HCEC 1CT (cell line): ENCODE results near the gene ANKS6.
A peak's percentile ranks its signal among the peaks of the same experiment; 100 is the strongest.

Source experiments
- DNase-seq: peaks from one replicate; pipeline ENCODE4 v3.0.0-alpha.2; 2017

The ANKS6 gene

DNA sequence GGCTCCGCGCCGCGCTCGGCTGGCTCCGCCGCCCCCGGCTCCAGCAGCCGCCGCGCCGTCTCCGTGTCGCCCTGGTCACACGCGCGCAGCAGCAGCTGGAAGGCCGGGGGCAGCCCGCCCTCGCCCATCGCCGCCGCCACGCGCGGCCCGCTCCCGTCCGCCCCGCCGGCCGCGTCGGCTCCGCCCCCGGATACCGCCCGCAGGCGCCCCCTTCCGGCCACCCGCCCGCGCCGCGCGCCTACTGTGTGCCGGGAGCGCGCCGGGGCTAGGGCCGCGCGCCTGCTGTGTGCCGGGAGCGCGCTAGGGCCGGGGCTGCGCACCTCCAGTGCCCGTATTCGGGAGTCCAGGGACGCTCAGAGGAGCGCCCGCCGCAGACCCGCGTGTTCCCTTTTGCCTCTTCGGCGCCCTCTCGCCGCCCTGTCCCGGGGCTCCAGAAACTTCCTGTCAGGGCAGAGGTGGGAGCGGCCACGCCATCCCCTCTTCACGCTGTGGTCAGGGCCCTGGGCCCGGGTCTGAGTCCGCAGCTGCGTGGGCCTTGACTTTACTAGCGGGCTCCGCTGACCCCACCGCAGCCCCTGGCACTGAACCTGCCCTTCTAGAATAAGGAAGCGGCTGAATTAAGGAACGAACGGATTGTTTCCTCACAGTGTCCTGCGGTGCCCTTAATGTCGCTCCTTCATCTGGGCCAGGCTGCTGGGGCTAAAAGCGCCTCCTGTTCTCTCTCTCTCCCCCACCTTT lies at the start of gene ANKS6:
ANKS6 (minus strand) TSS at position 192 of the 738 bp plus-strand sequence; CDS start at position 128, 64 bp downstream.
- DNase-seq = peak; percentile 71

DNA sequence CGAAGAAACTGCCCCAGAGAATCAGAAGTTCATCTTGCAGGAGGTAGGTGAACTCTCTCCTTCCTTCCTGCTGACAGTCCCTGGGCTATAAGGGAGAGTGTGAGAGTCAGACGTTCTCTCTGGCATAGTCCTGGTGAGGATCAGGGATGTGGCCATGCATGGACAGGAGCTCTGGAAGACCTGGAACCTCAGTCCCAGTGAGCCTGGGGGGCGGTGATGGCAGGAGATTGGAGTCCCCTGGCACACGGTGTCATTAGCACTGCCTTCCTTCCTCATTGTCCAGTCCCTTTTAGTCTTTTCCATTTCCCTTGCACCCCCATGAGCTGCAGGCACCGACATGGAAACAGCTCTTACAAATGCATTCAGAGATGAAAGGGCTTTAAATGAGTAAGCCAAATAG lies 49.7 kb upstream of the ANKS6 start:
- DNase-seq = no peak

GRCh38 chr9:98842510-98842909 lies 46.2 kb upstream of the ANKS6 start:
- no peak for DNase-seq

DNA sequence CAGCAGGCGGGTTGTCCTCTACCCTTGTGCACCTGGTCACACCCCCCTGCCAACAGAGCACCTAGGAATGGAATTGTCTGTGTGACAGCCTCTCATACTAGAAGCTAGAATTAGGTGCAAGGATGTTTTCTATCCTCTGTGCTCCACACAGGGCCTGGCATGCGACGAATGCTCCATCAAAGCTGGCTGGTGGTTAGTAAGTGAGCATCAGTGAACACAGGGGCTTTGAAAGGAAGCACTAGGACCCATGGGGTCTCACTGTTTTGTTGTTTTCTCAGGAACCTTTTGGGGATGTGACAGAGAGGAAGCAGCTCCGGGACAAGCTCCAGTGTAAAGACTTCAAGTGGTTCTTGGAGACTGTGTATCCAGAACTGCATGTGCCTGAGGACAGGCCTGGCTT lies 43.4 kb upstream of the ANKS6 start:
- no peak for DNase-seq

- no peak for DNase-seq
Observed at GRCh38 chr9:98838868-98839565, 42.7 kb upstream of the ANKS6 start.

DNA sequence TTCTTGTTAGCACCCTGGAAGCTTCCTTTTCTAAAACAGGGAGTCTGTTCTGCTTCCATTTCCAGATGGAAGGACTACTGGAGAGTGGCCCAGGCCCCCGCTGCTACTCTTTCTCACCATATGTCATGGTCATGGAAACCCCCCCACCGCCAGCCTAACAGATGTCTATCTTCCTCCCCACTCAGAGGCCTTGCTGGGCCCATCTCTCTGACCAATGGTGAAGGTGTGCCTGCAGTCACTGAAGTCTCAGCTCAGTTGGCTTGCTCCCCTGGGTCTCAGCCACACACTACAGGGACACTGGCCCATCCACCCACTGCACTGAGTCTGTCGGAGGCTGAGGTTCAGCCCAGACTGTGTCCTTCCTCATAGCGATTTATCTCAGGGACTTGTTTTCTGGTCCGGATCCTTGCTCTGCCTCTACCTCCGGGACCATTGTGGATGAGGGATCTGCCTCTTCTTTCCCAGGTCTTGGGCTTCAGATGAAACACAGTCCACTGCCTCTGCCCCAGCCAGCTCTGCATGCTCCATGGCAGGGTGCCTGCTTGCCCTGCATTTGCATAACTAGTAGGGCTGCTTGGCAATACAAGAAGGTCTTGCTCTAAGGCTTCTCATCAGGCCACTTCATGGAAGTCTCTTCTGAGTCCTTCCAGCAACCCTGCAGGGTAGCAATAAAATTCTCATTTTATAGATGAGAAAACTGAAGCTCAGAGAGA lies 42.0 kb upstream of the ANKS6 start:
- no peak for DNase-seq

- no peak for DNase-seq
Observed at GRCh38 chr9:98837516-98837915, 41.2 kb upstream of the ANKS6 start.

- no peak for DNase-seq
Observed at GRCh38 chr9:98836206-98836605, 39.9 kb upstream of the ANKS6 start.

DNA sequence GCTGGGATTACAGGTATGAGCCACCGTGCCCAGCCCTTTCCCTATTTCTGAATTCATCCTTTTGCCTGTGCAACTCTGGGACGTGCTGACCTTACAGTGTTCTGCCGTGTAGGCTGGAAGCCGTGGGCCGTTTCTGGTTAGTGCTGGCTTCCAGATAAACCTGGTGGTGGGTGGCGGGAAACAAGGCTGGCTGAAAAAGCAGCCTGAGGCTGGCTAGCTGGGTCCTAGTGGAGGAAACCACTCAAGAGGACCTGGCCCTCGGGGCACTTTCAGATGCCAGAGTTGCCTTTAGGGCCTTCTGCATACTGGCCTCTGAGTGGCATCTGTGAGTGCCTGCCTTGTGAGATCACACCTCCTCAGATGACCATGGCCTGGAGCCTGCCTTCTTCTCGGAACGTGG lies 38.0 kb upstream of the ANKS6 start:
- DNase-seq = no peak

DNA sequence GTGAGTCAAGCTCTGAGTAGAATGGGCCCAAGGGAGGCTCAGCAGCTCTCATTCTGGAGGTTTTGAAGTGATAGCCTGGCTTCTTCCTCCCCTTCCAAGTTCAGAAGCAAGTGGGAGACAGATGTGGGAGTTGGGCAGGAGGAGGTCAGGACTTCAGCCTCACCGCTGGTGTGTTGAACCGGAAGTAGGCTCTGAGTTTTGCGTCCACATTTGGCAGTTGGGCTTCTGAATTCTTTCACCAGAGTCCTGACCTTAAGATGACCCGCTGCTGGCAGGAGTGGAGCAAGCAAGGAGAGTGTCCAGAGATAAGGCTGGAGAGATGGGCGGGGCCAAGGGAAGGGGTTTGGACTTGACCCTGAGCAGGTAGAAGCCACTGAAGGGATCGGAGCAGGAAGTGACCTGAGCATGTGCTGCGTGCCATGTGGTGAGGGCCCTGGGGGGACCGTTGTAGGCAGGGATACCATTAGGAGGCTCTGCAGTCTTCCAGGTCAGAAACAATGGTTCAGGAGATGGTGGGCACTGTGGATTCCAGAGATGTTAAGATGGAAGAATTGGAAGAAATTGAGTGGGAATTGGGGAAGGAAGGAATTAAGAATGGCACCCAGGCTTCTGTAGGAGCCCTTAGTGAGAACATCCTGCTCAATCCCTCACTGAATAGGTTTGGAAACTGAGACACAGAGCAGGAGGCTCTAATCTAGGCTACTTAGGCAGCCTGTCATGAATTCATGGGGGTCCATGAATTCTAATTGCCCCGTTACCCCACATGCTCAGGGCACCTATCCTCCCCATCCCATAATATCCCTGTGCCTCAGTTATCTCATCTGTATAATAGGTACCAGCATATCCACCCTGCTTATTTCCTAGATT lies 37.0 kb upstream of the ANKS6 start:
- DNase-seq = no peak

- DNase-seq = no peak
Observed at GRCh38 chr9:98832768-98833089, 36.4 kb upstream of the ANKS6 start.

DNA sequence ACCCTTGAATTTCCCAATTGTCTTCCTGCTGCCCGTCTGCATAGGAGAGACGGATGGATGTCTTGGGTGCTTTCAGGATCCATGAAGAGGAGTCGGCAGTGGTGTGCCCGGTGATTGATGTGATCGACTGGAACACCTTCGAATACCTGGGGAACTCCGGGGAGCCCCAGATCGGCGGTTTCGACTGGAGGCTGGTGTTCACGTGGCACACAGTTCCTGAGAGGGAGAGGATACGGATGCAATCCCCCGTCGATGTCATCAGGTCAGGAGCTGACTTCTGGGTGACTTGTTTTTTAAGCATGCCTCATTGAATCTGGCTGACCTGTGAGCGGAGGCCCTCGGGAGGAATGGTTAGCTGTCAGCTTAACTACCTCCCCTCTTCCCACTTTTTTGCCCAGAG lies 35.3 kb upstream of the ANKS6 start:
- no peak for DNase-seq

DNA sequence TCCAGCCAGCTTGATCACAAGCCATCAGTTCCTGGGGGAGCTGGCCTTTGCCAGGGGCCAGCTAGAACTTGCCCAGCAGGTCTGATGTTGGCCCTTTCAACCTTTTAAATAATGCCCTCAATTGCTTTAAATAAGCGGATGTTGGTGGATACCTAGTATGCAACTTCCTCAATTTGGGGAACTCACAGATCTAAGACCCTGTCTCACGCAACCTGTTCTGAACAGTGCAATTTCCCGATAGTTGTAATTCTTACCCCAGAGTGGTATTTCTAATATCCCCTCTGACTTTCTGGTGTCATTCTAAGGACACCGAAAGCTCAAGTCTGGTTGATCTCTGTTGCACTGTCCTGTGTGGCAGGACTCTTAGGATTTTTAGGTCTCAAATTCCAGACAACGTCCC lies 34.2 kb upstream of the ANKS6 start:
- no peak for DNase-seq

DNA sequence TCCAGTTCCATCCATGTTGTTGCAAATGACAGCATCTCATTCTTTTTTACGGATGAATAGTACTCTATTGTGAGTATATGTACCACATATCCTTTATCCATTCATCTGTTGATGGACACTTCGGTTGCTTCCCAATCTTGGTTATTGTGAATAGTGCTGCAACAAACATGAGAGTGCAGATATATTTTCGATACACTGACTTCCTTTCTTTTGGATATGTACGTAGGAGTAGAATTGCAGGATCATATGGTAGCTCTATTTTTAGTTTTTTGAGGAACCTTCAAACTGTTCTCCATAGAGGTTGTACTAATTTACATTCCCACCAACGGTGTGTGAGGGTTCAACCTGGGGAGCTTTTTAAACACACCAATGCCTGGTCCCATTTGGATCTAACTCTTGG lies 33.4 kb upstream of the ANKS6 start:
- DNase-seq = no peak

DNA sequence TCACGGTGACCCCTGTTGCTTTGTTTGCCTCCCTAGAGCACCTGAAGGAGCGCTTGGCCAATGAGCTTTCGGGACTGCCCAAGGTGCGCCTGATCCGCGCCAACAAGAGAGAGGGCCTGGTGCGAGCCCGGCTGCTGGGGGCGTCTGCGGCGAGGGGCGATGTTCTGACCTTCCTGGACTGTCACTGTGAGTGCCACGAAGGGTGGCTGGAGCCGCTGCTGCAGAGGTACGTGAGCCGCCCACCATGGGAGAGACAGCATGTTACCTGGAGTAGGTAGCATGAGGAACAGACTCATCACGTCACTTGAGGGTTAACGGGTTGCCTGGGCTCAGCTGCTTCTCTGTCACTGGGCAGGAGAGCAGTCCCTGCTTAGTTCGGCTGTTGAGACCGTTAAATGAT lies 30.4 kb upstream of the ANKS6 start:
- DNase-seq = no peak

DNA sequence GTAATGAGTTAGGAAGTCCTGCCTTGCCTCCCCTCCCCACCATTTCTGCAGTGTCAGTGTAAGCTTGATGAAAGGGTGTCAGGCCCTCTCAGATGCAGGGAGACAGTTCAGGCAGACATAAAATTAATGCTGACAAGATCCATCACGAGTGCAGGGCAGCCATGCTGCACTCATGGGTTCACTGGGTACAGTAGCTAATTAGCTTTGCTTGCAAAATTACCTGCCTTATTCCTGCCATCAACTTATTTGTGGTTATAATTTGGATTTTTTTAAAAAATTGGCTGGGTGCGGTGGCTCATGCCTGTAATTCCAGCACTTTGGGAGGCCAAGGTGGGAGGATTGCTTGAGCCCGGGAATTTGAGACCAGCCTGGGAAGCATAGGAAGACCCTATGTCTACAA lies 29.1 kb upstream of the ANKS6 start:
- DNase-seq = no peak

DNA sequence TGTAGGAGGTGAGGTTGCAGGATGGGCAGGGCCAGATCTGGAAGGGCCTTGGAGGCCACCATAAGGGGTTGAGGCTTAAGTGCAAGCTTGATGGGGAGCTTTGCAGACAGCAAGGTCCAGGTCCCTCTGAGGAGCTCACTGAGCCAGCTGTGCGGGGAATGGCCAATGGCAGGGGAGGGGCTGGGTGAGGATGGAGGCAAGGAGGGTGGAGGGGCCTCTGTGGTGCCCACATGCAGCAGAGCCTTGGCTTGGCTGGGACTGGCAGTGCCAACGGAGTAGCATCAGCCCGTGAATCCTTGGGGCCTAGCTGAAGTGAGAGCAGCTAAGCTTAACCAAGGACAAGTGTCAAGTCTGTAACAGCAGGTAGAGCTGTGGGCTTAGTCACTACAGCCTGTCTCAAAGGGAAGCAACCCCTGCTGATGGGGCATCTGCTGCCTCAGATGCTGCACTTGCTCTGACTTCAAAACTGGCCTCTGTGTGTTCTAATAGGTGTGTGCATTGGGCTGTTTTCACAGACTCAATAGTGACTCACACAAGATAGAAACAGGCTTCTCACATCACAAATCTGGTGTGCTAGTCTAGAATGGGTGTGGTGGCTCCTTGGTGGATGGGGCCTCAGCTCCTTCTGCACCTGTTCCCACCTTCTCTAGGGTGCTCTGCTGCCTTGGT lies 27.4 kb upstream of the ANKS6 start:
- no peak for DNase-seq

DNA sequence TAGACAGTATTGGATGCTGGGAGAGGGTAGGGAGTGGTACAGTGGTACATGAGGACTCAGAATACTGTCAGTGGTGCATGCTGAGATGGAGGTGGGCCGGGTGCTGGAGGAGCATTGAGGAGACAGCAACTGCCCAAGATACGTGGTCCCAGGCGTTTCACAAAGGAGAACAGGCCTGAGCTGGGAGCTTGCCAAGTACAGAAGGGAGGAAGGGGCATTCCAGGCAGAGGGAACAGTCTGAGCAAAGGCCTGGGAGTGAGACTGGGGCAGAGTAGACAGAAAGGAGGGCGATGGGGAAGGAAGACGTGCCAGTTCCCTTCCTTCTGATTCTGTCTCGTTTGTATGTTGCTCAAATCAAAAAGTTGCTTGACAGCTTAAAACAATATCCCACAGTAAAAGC lies 26.3 kb upstream of the ANKS6 start:
- no peak for DNase-seq

- no peak for DNase-seq
Observed at GRCh38 chr9:98821831-98822230, 25.5 kb upstream of the ANKS6 start.

GRCh38 chr9:98819231-98819630 lies 22.9 kb upstream of the ANKS6 start:
- DNase-seq = no peak

DNA sequence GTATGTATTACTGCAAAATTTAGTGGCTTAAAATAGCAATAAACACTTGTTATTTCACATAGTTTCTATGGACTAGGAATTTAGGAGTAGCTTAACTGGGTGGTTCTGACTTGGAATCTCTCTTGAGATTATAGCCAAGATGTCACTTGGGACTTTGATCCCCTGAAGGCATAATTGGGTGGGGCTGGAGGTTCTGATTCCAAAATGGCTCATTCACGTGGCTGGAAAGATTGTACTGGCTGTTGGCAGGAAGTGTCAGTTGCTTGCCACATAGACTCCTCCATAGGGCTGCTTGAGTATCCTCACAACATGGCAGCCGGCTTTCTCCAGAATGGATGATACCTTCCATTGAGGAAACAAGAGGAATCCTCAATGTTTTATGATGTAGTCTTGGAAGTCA lies 22.4 kb upstream of the ANKS6 start:
- DNase-seq = no peak

DNA sequence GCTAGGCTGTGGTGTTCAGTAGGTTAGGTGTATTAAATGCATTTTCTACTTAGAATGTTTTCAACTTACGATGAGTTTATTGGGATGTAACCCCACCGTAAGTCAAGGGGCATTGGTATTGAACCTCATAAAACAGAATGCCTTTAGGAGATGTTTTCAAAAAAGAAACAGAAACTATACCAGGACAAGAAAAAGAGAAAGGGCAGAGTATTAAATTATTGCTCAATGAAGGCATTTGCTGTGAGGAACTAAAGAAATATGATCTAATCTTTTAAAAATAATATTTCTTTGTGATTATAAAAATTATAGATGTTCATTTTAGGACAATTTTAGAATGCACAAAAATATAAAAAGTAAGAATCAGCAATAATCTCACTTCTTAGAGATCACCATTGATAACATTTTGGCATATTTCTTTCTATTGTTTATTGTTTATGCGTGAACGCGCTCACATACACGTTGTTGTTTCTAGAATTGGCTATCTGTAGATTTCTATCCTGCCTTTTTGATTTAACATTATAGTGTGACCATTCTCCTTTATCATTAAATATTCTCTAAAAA lies 19.1 kb upstream of the ANKS6 start:
- DNase-seq = no peak
